ENCODE data around the gene C9orf43.
A peak's percentile ranks its signal among the peaks of the same experiment; 100 is the strongest.
"Not testable (repeated sequence)": the region's sequence is repeated elsewhere in the genome, so short reads cannot be mapped to it uniquely, and the experiment has no call there.

Gene C9orf43

DNA sequence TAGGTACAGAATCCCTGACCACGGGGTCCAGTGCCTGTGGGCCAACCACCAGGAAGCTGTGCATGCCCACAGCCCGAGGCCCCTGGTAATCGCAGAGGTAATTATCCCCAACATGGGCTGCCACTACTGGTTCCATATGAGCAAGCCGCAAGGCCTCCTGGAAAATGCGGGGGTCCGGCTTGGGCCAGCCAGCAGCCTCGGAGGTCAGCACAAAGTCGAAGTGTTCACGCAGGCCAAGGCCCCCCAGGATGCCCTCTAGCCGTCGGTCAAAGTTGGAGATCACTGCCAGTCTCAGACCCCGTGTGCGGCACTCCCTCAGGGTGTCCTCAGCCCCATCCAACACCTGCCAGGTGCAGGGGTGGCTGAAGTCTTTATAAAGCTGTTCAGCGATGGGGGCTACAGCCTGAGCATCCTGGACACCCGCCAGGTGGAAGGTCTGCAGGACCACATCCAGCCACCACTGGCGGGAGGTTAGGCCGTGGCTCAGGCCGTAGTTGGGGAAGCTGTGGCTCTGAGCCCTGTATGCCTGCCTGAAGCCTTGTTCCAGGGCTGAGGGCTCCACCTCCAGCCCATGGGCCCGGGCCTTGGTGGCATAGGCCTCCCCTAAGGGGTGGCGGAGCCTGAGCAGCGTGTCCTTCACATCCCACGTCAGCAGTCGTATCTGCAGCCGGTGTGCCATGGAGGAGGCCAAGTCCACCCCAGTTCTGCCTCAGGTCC, 36.7 kb upstream of the C9orf43 start:
- Histone ChIP-seq H3K27ac (ENCODE audit: low read length) (no peak overlapping the region), H3K27me3 (ENCODE audit: control insufficient read depth, insufficient read depth, low read length) (no peaks in the 10 kb centered on the region), H3K36me3 (ENCODE audit: control insufficient read depth, low read depth, low read length) (no peaks in the 10 kb centered on the region), H3K9ac (ENCODE audit: low read length) (no peak overlapping the region), H3K4me1 (ENCODE audit: control insufficient read depth, low read depth, low read length) (no peaks in the 10 kb centered on the region), H3K4me3 (ENCODE audit: low read length) (no peak overlapping the region), H3K9me3 (ENCODE audit: control insufficient read depth, low read depth, low read length) (no peaks in the 10 kb centered on the region)

DNA sequence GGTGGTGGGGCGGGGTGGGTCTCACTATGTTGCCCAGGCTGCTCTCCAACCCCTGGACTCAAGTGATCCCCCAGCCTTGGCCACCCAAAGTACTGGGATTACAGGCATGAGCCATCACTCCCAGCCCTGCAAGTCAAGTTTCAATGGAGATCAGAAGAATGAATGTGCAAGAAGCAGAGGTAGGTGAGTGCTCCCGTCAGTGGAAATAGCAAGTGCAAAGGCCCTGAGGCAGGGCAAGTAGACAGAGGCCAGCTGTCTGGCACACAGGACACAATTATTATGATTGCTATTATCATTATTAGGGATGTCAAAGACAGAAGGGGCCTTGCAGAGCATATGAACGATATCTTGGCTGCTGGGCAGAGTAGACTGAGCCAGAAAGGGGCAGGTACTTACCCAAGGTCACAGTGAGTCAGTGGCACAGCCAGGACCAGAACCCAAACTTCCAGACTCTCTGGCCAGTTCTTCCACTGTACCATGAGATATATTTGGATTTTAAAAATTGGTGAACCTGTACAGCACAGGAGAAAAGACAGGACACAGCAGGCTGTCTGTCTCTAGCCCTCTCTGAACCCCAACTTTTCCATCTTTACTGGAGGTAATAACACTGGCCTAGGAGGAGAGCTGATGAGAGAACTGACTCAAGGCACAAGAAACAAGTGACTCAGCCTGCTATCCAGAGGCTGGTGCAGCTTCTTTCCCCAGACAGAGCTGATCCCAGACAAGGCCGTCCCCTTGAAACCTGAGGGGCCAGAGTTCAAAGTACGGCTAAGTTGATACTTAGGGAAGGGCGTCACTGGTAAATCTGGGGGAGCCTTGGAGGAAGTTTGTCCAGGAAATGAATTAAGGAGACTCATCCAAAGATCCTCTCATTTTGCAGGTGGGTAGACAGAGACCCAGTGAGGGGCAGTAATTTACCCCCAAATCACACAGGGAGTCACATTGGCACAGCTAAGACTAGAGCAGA, 35.2 kb upstream of the C9orf43 start:
- H3K27ac ChIP-seq (ENCODE audit: low read length), result no peak overlapping the region
- no peaks in the 10 kb centered on the region for H3K36me3 ChIP-seq (ENCODE audit: control insufficient read depth, low read depth, low read length)
- H3K27me3 ChIP-seq (ENCODE audit: control insufficient read depth, insufficient read depth, low read length), result no peaks in the 10 kb centered on the region
- H3K9me3 ChIP-seq (ENCODE audit: control insufficient read depth, low read depth, low read length), result no peaks in the 10 kb centered on the region
- H3K9ac ChIP-seq (ENCODE audit: low read length), result no peak overlapping the region
- no peak overlapping the region for H3K4me3 ChIP-seq (ENCODE audit: low read length)
- H3K4me1 ChIP-seq (ENCODE audit: control insufficient read depth, low read depth, low read length), result no peaks in the 10 kb centered on the region

DNA sequence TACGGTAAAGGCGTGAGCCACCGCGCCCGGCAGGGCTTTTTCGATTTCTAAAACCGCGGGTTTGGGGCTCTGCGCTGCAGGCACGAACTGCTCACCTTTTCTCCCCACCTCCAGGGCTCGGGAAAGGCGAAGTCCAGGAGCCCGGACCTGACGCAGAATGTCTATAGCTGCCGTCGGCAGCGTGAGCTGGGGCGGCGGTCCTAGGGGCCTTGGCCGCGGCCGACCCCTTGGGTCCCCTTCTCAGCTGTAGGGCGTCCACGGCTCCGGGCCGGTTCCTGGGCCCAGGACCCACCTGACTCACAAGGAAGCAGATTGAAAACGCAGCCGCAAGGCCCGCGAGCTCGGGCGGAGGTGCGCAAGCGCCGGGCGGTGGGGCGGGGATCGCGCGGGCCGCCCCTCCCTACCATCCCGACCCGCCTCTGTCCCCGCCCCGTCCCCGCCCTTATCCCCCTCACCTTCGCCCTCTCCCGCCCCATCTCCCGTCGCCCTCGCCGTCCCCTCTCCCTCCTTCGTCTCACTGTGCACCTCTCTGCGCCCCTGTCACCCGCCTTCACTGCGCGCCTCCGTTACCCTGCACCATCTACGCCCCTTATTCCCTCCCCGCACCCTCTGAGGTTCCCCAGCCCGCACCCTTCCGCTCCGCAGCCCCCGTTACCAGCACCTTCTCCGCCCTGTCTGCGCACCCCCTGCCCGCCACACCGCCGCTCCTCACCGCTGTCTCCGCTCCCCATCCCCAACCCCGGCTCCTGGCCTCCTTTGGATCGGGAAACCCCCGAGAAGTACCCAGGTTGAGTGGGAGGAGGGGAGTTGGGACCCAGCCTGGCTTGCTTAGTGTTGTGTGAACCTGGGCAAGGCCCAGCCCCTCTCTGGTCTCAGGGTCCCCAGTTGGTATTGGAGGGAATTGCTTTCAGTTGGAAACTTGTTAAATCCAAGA, 33.6 kb upstream of the C9orf43 start, which contains the start of gene HDHD3:
HDHD3 (minus strand) TSS at position 353 of the 934 bp plus-strand sequence. CDS start 2,632 bp downstream, outside the sequence.
- H3K4me1 ChIP-seq (ENCODE audit: control insufficient read depth, low read depth, low read length), result no peaks in the 10 kb centered on the region
- no peaks in the 10 kb centered on the region for H3K36me3 ChIP-seq (ENCODE audit: control insufficient read depth, low read depth, low read length)
- H3K27me3 ChIP-seq (ENCODE audit: control insufficient read depth, insufficient read depth, low read length), result no peaks in the 10 kb centered on the region
- peak within 1 kb of the TSS; percentile 70 for H3K9ac ChIP-seq (ENCODE audit: low read length)
- no peaks in the 10 kb centered on the region for H3K9me3 ChIP-seq (ENCODE audit: control insufficient read depth, low read depth, low read length)
- H3K4me3 ChIP-seq (ENCODE audit: low read length), result peak within 1 kb of the TSS; percentile 80
- no peak within 1 kb of the TSS for H3K27ac ChIP-seq (ENCODE audit: low read length)

DNA sequence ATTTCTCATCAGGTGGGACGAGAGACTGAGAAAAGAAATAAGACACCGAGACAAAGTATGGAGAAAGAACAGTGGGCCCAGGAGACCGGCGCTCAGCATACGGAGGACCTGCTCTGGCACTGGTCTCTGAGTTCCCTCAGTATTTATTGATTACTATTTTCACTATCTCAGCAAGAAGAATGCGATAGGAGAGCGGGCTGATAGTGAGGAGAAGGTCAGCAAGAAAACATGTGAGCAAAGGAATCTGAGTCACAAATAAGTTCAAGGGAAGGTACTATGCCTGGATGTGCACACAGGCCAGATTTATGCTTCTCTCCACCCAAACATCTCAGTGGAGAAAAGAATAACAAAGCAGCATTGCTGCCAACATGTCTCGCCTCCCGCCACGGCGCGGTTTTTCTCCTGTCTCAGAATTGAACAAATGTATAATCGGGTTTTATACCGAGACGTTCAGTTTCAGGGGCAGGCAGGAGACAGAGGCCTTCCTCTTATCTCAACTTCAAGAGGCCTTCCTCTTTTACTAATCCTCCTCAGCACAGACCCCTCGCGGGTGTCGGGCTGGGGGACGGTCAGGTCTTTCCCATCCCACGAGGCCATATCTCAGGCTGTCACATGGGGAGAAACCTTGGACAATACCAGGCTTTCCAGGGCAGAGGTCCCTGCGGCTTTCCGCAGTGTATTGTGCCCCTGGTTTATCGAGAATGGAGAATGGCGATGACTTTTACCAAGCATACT, 31.3 kb upstream of the C9orf43 start:
- not testable (repeated sequence) for H3K36me3 ChIP-seq (ENCODE audit: control insufficient read depth, low read depth, low read length); H3K27ac ChIP-seq (ENCODE audit: low read length); H3K9ac ChIP-seq (ENCODE audit: low read length); H3K4me1 ChIP-seq (ENCODE audit: control insufficient read depth, low read depth, low read length); H3K4me3 ChIP-seq (ENCODE audit: low read length); H3K27me3 ChIP-seq (ENCODE audit: control insufficient read depth, insufficient read depth, low read length); H3K9me3 ChIP-seq (ENCODE audit: control insufficient read depth, low read depth, low read length)

DNA sequence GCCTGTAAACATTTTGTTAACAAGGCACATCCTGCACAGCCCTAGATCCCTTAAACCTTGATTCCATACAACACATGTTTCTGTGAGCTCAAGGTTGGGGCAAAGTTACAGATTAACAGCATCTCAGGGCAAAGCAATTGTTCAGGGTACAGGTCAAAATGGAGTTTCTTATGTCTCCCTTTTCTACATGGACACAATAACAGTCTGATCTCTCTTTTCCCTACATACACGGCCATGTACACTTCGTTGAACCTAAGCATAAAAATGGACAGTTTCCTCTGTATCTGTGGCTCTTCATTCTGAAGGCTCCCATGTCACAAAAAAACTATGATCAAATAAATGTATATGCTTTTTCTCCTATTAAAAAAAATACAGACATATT, 30.7 kb upstream of the C9orf43 start:
- not testable (repeated sequence) for H3K4me3 ChIP-seq (ENCODE audit: low read length)

DNA sequence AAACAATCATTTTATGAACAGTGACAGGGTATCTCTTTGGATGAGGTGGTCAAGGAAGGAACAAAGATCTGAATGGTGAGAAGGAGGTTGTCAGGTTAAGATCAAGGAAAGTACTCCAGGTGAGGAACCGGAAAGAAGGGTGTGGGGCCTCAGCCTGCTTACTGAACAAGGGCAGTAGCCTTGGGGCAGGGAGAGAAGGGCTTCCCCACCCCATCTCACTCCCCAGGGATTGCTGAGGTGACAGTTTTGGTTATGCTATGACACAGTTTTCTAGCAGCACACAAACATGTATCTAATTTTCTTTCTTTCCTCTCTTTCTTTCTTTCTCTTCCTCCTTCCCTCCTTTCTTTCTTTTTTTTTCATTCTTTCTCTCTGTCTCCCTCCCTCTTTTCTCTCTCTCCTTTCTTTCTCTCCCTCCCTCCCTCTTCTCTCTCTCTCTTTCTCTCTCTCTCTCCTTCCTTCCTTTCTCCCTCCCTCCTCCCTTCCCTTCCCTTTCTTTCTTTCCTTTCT, 29.6 kb upstream of the C9orf43 start:
- no peak overlapping the region for H3K4me3 ChIP-seq (ENCODE audit: low read length)
- H3K9me3 ChIP-seq (ENCODE audit: control insufficient read depth, low read depth, low read length), result no peaks in the 10 kb centered on the region
- no peaks in the 10 kb centered on the region for H3K36me3 ChIP-seq (ENCODE audit: control insufficient read depth, low read depth, low read length)
- no peaks in the 10 kb centered on the region for H3K4me1 ChIP-seq (ENCODE audit: control insufficient read depth, low read depth, low read length)
- no peak overlapping the region for H3K9ac ChIP-seq (ENCODE audit: low read length)
- H3K27me3 ChIP-seq (ENCODE audit: control insufficient read depth, insufficient read depth, low read length), result no peaks in the 10 kb centered on the region
- no peak overlapping the region for H3K27ac ChIP-seq (ENCODE audit: low read length)

More for the DNA sequence above, 30.7 kb upstream of the C9orf43 start:
- not testable (repeated sequence) for H3K27me3 ChIP-seq (ENCODE audit: control insufficient read depth, insufficient read depth, low read length); H3K4me1 ChIP-seq (ENCODE audit: control insufficient read depth, low read depth, low read length); H3K9ac ChIP-seq (ENCODE audit: low read length); H3K36me3 ChIP-seq (ENCODE audit: control insufficient read depth, low read depth, low read length); H3K9me3 ChIP-seq (ENCODE audit: control insufficient read depth, low read depth, low read length); H3K27ac ChIP-seq (ENCODE audit: low read length)

DNA sequence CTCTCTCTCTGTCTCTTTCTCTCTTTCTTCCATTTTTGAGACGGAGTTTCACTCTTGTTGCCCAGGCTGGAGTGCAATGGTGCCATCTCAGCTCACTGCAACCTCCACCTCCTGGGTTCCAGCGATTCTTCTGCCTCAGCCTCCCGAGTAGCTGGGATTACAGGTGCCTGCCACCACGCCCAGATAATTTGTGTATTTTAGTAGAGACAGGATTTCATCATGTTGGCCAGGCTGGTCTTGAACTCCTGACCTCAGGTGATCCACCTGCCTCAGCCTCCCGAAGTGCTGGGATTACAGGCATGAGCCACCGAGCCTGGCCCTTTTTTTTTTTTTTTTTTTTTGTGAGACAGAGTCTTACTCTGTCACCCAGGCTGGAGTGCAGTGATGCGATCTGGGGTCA, 29.1 kb upstream of the C9orf43 start:
- H3K9me3 ChIP-seq (ENCODE audit: control insufficient read depth, low read depth, low read length); H3K4me1 ChIP-seq (ENCODE audit: control insufficient read depth, low read depth, low read length); H3K27me3 ChIP-seq (ENCODE audit: control insufficient read depth, insufficient read depth, low read length); H3K4me3 ChIP-seq (ENCODE audit: low read length); H3K36me3 ChIP-seq (ENCODE audit: control insufficient read depth, low read depth, low read length); H3K27ac ChIP-seq (ENCODE audit: low read length); H3K9ac ChIP-seq (ENCODE audit: low read length): not testable (repeated sequence)

DNA sequence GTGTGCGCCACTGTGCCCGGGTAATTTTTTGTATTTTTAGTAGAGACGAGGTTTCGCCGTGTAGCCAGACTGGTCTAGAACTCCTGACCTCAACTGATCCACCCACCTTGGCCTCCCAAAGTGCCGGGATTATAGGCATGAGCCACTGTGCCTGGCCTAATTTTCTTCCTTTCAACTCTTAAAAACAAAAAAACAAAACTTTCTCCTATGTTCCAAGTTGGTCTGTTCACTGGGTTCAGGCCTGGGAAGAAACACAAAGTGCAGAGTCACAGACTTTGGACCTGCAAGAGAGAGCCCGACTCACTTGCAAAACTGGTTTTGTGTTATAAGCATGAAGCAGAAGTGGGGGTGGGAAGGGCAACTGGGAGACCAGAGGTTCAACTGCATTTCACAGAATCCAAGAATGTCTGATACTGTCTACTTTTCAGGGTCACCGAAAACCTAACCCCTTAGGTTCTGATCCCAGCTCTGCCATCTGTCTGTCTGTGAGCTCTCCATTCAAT, 28.6 kb upstream of the C9orf43 start:
- Histone ChIP-seq H3K9me3 (ENCODE audit: control insufficient read depth, low read depth, low read length) (no peaks in the 10 kb centered on the region), H3K27me3 (ENCODE audit: control insufficient read depth, insufficient read depth, low read length) (no peaks in the 10 kb centered on the region), H3K4me1 (ENCODE audit: control insufficient read depth, low read depth, low read length) (no peaks in the 10 kb centered on the region), H3K9ac (ENCODE audit: low read length) (no peak overlapping the region), H3K4me3 (ENCODE audit: low read length) (no peak overlapping the region), H3K36me3 (ENCODE audit: control insufficient read depth, low read depth, low read length) (no peaks in the 10 kb centered on the region), H3K27ac (ENCODE audit: low read length) (no peak overlapping the region)

DNA sequence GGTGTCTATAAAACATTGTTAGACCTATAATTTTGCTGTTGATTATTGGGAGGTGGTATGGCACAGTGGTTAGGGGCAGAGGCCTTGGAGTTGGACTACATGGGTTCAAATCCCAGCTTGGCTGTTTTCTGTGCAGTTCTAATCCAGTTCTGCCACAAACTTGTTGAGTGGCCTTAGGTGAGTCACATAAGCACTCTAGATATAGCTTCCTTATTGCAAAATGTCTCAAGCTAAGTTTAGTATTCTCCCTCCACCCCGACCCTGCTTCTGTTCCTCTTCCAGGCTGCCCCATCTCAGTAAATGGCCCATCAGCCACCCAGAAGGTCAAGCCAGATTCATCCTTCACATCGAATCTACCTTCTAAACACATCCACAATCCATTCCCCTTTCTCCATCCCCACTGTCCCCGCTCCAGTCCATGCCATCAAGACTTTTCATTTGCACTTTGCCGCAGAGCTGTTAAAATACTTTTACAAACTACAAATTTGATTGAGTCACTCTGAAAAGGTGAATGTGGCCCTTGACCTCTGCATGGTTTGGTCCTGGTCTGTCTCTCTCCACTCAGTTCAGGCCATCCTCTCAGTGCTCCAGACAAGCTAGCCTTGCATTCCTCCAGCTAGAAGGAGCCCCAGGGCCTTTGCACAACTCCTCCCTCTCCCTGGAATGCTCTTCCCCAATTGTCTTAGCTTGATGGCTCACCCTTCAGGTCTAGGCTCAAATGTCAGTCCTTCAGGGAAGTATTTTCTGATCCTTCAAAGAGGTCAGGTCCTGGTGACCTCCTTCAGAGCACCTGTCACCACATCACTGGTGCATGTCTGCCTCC, 23.8 kb upstream of the C9orf43 start:
- Histone ChIP-seq H3K36me3 (ENCODE audit: control insufficient read depth, low read depth, low read length) (no peaks in the 10 kb centered on the region), H3K4me1 (ENCODE audit: control insufficient read depth, low read depth, low read length) (no peaks in the 10 kb centered on the region), H3K27me3 (ENCODE audit: control insufficient read depth, insufficient read depth, low read length) (no peaks in the 10 kb centered on the region), H3K27ac (ENCODE audit: low read length) (no peak overlapping the region), H3K4me3 (ENCODE audit: low read length) (no peak overlapping the region), H3K9me3 (ENCODE audit: control insufficient read depth, low read depth, low read length) (no peaks in the 10 kb centered on the region), H3K9ac (ENCODE audit: low read length) (no peak overlapping the region)

Data from iPS-18a (cell line).